Peyer's patch (tissue), 4 donors: ENCODE results near the gene TMUB1. TPM values are rescaled to one million over a fixed set of nuclear protein-coding genes. Genes with fewer than 3 reads are reported as not detected.

Source experiments
- DNase-seq, 3 donors: peaks; one replicate each; pipeline ENCODE4 v3.0.0-alpha.2; 2017 to 2019
- H3K27ac ChIP-seq, 4 donors: fragments of 200-600 bp; sonication (generic); one replicate each; pipeline ENCODE4 v1.5.1; 2016 to 2019
- H3K27me3 ChIP-seq, 2 donors: fragments of 200-600 bp; sonication (generic); one replicate each; pipeline ENCODE4 v1.5.1; 2019
- H3K36me3 ChIP-seq, 3 donors: fragments of 200-600 bp; sonication (generic); one replicate each; pipeline ENCODE4 v1.5.1; 2016 to 2019
- H3K4me1 ChIP-seq, 4 donors: fragments of 200-600 bp; sonication (generic); one replicate each; pipeline ENCODE4 v1.5.1; 2016 to 2019
- H3K4me3 ChIP-seq, 4 donors: fragments of 200-600 bp; sonication (generic); 1 replicate in 3 of 4; 2 replicates in 1 of 4; pipeline ENCODE4 v1.5.1; 2016 to 2019; ENCODE audit warnings: mild to moderate bottlenecking in 1 of 4
- H3K9me3 ChIP-seq, 4 donors: fragments of 200-600 bp; sonication (generic); one replicate each; pipeline ENCODE4 v1.5.1; 2016 to 2019; ENCODE audit warnings: mild to moderate bottlenecking in 1 of 4
- POLR2A ChIP-seq, 2 donors: fragments of 450-650 bp; IDR thresholded peaks; one replicate each; pipeline ENCODE4 v1.5.1; 2017; ENCODE audit warnings: antibody characterized with exemption in 2 of 2, mild to moderate bottlenecking in 2 of 2, moderate library complexity in 2 of 2
- total RNA-seq, 4 donors: library from RNA; depleted of rRNA; stranded (reverse); fragments of >200 nt; gene quantifications; one replicate each; pipeline ENCODE4 v1.1.0, GENCODE V29; 2016
- TF ChIP-seq, protein P1 (sequence below), 6 experiments: fragments of 450-650 bp in 4 of 6; fragments of 200-600 bp in 2 of 6; sonication (generic) in 1 of 6; IDR thresholded peaks; one replicate each; pipeline ENCODE4 v1.5.1; 2017 to 2019; ENCODE audit warnings: antibody characterized with exemption in 6 of 6, mild to moderate bottlenecking in 3 of 6, moderate library complexity in 1 of 6

The TMUB1 gene
- total RNA-seq, 4 donors from 2014 or later: 38.0 to 113 (median 100) TPM

- H3K27me3 ChIP-seq: no peaks in the 10 kb centered on the region
- H3K27ac ChIP-seq: peak overlapping the region; percentile 91 to 96 (median 93)
- H3K36me3 ChIP-seq: peaks cover 0 to 17% (median 0%) of the 10 kb centered on the region in 3 donors
- TF ChIP-seq, protein P1, sequence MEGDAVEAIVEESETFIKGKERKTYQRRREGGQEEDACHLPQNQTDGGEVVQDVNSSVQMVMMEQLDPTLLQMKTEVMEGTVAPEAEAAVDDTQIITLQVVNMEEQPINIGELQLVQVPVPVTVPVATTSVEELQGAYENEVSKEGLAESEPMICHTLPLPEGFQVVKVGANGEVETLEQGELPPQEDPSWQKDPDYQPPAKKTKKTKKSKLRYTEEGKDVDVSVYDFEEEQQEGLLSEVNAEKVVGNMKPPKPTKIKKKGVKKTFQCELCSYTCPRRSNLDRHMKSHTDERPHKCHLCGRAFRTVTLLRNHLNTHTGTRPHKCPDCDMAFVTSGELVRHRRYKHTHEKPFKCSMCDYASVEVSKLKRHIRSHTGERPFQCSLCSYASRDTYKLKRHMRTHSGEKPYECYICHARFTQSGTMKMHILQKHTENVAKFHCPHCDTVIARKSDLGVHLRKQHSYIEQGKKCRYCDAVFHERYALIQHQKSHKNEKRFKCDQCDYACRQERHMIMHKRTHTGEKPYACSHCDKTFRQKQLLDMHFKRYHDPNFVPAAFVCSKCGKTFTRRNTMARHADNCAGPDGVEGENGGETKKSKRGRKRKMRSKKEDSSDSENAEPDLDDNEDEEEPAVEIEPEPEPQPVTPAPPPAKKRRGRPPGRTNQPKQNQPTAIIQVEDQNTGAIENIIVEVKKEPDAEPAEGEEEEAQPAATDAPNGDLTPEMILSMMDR (IDR thresholded peaks at IDR 0.05): no peak
- no peak for TF ChIP-seq POLR2A (IDR thresholded peaks at IDR 0.05)
- no peaks in the 10 kb centered on the region for H3K9me3 ChIP-seq
- H3K4me3 ChIP-seq: peak overlapping the region; percentile 61 to 87 (median 79)
- no peak for DNase-seq
- peaks cover 4 to 44% (median 18%) of the 10 kb centered on the region in 4 donors for H3K4me1 ChIP-seq
These were observed 22.7 kb downstream of the TMUB1 start for GRCh38 chr7:151060416-151061212.

DNA sequence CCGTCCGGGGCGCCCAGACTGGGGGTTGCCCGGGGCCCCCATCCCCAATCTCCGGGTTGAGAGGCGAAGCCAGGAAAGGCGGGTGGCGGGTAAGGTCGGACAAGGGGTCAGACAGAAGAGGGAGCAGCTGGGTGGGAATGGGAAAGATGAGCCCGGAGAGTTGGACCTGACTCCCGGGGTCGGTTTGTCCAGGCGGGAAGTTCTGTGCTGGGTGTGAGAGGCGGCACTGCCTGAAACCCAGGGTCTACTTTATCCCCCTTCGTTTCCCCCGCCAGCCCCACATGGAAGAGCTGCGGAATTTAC, 23.2 kb downstream of the TMUB1 start:
- no peak for DNase-seq

DNA sequence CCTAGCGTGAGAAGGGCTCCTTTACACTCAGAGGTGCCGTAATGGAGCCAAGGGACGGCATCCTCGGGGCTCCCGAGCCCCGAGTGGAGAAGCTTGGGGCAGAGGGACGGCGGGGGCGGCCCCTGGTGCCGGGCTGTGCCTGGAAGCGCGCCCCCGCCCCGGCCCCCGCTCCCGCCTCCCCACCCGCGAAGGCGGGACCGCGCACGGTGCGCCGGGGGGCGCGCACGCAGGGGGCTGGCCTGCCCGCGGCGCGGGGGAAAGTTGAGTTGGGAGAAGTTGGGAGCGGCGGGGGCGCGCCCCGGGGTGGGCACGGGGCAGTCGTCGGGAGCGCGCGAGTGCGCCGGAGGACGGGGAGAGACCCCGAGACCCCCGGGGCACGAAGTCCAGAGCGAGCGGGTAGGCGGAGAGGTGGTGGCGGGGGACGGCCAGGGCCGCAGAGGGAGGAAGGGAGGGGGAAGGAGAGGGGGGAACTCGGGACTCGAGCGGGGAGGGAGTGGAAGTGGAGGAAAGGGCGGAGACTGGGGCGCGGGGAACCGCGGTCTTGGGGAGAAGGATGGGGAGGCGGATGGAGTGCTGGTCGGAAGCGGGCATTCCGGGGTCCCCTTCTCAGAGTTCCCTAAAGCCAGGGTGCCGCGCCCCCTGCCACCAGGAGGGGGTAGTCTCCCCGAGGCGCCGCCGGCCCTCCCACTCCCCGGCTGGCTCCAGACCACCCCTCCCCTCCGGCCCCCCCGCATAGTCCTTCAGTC, 23.8 kb downstream of the TMUB1 start, which contains the start of gene SLC4A2:
Gene SLC4A2 (plus strand): TSS at position 223 of the 746 bp plus-strand sequence. CDS start 2,399 bp downstream, outside the sequence.
- Histone ChIP-seq H3K36me3 (peaks cover 0 to 6% (median 0%) of the 10 kb centered on the region in 3 donors), H3K9me3 (no peaks in the 10 kb centered on the region), H3K4me3 (peak within 1 kb of the TSS; percentile 61 to 87 (median 79)), H3K27me3 (no peaks in the 10 kb centered on the region), H3K27ac (peak within 1 kb of the TSS; percentile 91 to 96 (median 93)), H3K4me1 (peaks cover 4 to 44% (median 18%) of the 10 kb centered on the region in 4 donors)
- DNase-seq: peak; percentile 73 to 88 (median 88)
- TF ChIP-seq, protein P1 (IDR thresholded peaks at IDR 0.05): peak in 5 of 6 experiments; percentile 24 to 62 (median 34)
- TF ChIP-seq POLR2A (IDR thresholded peaks at IDR 0.05): peak; percentile 21 to 23

More for the DNA sequence above, 23.2 kb downstream of the TMUB1 start:
- Histone ChIP-seq H3K36me3 (peaks cover 0 to 12% (median 0%) of the 10 kb centered on the region in 3 donors), H3K27ac (peak overlapping the region; percentile 91 to 96 (median 93)), H3K27me3 (no peaks in the 10 kb centered on the region), H3K4me3 (peak overlapping the region; percentile 61 to 87 (median 79)), H3K4me1 (peaks cover 4 to 44% (median 18%) of the 10 kb centered on the region in 4 donors), H3K9me3 (no peaks in the 10 kb centered on the region)
- TF ChIP-seq, protein P1 (IDR thresholded peaks at IDR 0.05): no peak
- TF ChIP-seq POLR2A (IDR thresholded peaks at IDR 0.05): no peak

- H3K9me3 ChIP-seq: no peaks in the 10 kb centered on the region
These were observed 24.4 kb downstream of the TMUB1 start for GRCh38 chr7:151058781-151059366.

More at GRCh38 chr7:151058781-151059366, 24.4 kb downstream of the TMUB1 start:
- TF ChIP-seq, protein P1 (IDR thresholded peaks at IDR 0.05): no peak
- no peak for TF ChIP-seq POLR2A (IDR thresholded peaks at IDR 0.05)
- DNase-seq: peak in 1 of 3 donors; percentile 58
- Histone ChIP-seq H3K4me3 (peak overlapping the region; percentile 61 to 87 (median 79)), H3K27ac (peak overlapping the region; percentile 91 to 96 (median 93)), H3K4me1 (peaks cover 4 to 44% (median 18%) of the 10 kb centered on the region in 4 donors), H3K36me3 (no peaks in the 10 kb centered on the region), H3K27me3 (no peaks in the 10 kb centered on the region)
